ENCODE data around the gene MS4A15.

DNA sequence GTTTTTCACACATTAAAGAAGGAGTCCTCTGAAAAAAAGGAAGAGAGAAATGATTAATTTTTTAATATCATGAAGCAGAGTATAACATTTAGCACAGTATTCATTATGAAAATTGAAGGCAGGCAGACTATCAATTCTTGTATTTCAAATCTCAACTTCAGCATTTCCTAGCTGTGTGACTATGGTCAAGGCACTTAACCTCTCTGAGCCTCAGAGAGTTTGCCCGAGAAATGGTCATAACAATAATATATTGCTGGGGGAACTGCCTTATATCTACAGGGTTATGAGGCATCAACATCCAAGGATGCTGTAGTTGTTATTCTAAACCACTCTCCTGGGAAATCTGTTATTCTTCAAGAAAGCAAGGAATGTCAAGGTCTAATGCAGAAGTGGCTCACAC lies 31.1 kb upstream of the MS4A15 start:
- TF ChIP-seq EZH2 (IDR thresholded peaks at IDR 0.05; ENCODE audit: insufficient read depth, low read length) = no peak
- TF ChIP-seq, protein P1, sequence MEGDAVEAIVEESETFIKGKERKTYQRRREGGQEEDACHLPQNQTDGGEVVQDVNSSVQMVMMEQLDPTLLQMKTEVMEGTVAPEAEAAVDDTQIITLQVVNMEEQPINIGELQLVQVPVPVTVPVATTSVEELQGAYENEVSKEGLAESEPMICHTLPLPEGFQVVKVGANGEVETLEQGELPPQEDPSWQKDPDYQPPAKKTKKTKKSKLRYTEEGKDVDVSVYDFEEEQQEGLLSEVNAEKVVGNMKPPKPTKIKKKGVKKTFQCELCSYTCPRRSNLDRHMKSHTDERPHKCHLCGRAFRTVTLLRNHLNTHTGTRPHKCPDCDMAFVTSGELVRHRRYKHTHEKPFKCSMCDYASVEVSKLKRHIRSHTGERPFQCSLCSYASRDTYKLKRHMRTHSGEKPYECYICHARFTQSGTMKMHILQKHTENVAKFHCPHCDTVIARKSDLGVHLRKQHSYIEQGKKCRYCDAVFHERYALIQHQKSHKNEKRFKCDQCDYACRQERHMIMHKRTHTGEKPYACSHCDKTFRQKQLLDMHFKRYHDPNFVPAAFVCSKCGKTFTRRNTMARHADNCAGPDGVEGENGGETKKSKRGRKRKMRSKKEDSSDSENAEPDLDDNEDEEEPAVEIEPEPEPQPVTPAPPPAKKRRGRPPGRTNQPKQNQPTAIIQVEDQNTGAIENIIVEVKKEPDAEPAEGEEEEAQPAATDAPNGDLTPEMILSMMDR (IDR thresholded peaks at IDR 0.05; ENCODE audit: insufficient read depth, low read depth, low read length) = no peak

Measured in astrocyte (in vitro differentiated cells and primary cell).